ENCODE results near the gene SLC41A3.

GRCh38 chr3:126087552-126088175 is 3.7 kb upstream of the SLC41A3 start:
- TF ChIP-seq CTCF (conservative IDR thresholded peaks at IDR 0.05 in 1 of 2, IDR thresholded peaks at IDR 0.05 in 1 of 2; ENCODE audit: low read depth in 1 of 2, low read length in 2 of 2) (no peak), EZH2 (IDR thresholded peaks at IDR 0.05; ENCODE audit: low read length, missing control alignments) (no peak)
